Measurements from ENCODE around the gene RND3. TPM values are rescaled to one million over a fixed set of nuclear protein-coding genes. Genes with fewer than 3 reads are reported as not detected.

Gene RND3
- not detected in 2 replicates for total RNA-seq (2014; rRNA removed; shearing (Covaris generic); ENCODE audit: low replicate concordance)

GRCh38 chr2:150487537-150488429 lies at the start of gene RND3:
TSS of gene RND3 (minus strand) at chr2:150487667. CDS start at chr2:150487417, 250 bp downstream.
- no peak within 1 kb of the TSS for H3K4me3 ChIP-seq (ENCODE audit: low read length)
- no peaks in the 10 kb centered on the region for H4K20me1 ChIP-seq (ENCODE audit: insufficient read depth, low read depth, low read length)
- H3K4me2 ChIP-seq (ENCODE audit: low read depth, low read length, poor library complexity, severe bottlenecking), result no peak within 1 kb of the TSS
- no peaks in the 10 kb centered on the region for H3K36me3 ChIP-seq (ENCODE audit: insufficient read depth, low read length)
- peak; percentile 45 for DNase-seq
- no peak within 1 kb of the TSS for H3K27ac ChIP-seq (ENCODE audit: low read length)
- no peaks in the 10 kb centered on the region for H3K4me1 ChIP-seq (ENCODE audit: low read length)
- no peak within 1 kb of the TSS for H3K9ac ChIP-seq (ENCODE audit: low read length)
- H3K79me2 ChIP-seq (ENCODE audit: low read length), result no peaks in the 10 kb centered on the region
- no peaks in the 10 kb centered on the region for H3K9me2 ChIP-seq (replicated peaks; ENCODE audit: insufficient read depth, low read length)
- no peak within 1 kb of the TSS for H2AFZ ChIP-seq (ENCODE audit: low read length)
- H3K27me3 ChIP-seq (ENCODE audit: low read length), result no peaks in the 10 kb centered on the region
- no peaks in the 10 kb centered on the region; the same call in 1 of the 2 replicates for H3K9me3 ChIP-seq (ENCODE audit: low read length)

GRCh38 chr2:150535176-150535575 lies 47.7 kb upstream of the RND3 start:
- Histone ChIP-seq H3K9me2 (replicated peaks; ENCODE audit: insufficient read depth, low read length) (no peaks in the 10 kb centered on the region), H3K9me3 (ENCODE audit: low read length) (peaks cover 2% of the 10 kb centered on the region; the same call in 1 of the 2 replicates), H3K4me3 (ENCODE audit: low read length) (no peak overlapping the region), H2AFZ (ENCODE audit: low read length) (no peak overlapping the region), H3K36me3 (ENCODE audit: insufficient read depth, low read length) (no peaks in the 10 kb centered on the region), H3K9ac (ENCODE audit: low read length) (no peak overlapping the region), H3K27me3 (ENCODE audit: low read length) (no peaks in the 10 kb centered on the region), H3K4me1 (ENCODE audit: low read length) (no peaks in the 10 kb centered on the region), H3K4me2 (ENCODE audit: low read depth, low read length, poor library complexity, severe bottlenecking) (no peak overlapping the region), H4K20me1 (ENCODE audit: insufficient read depth, low read depth, low read length) (no peaks in the 10 kb centered on the region), H3K79me2 (ENCODE audit: low read length) (no peaks in the 10 kb centered on the region), H3K27ac (ENCODE audit: low read length) (no peak overlapping the region)
- no peak for DNase-seq

GRCh38 chr2:150532879-150533278 lies 45.4 kb upstream of the RND3 start:
- H4K20me1 ChIP-seq (ENCODE audit: insufficient read depth, low read depth, low read length), result no peaks in the 10 kb centered on the region
- no peak overlapping the region for H3K9ac ChIP-seq (ENCODE audit: low read length)

GRCh38 chr2:150532020-150532419 lies 44.6 kb upstream of the RND3 start:
- H3K4me3 ChIP-seq (ENCODE audit: low read length), result no peak overlapping the region
- H3K36me3 ChIP-seq (ENCODE audit: insufficient read depth, low read length), result no peaks in the 10 kb centered on the region
- H3K9ac ChIP-seq (ENCODE audit: low read length), result no peak overlapping the region
- no peak for DNase-seq
- no peaks in the 10 kb centered on the region for H3K9me2 ChIP-seq (replicated peaks; ENCODE audit: insufficient read depth, low read length)
- H2AFZ ChIP-seq (ENCODE audit: low read length), result no peak overlapping the region
- no peaks in the 10 kb centered on the region for H3K79me2 ChIP-seq (ENCODE audit: low read length)
- no peaks in the 10 kb centered on the region for H3K4me1 ChIP-seq (ENCODE audit: low read length)
- H3K9me3 ChIP-seq (ENCODE audit: low read length), result peaks cover 2% of the 10 kb centered on the region
- no peak overlapping the region for H3K4me2 ChIP-seq (ENCODE audit: low read depth, low read length, poor library complexity, severe bottlenecking)
- no peaks in the 10 kb centered on the region for H4K20me1 ChIP-seq (ENCODE audit: insufficient read depth, low read depth, low read length)
- H3K27ac ChIP-seq (ENCODE audit: low read length), result no peak overlapping the region
- H3K27me3 ChIP-seq (ENCODE audit: low read length), result no peaks in the 10 kb centered on the region

More at GRCh38 chr2:150532879-150533278, 45.4 kb upstream of the RND3 start:
- Histone ChIP-seq H3K4me1 (ENCODE audit: low read length) (no peaks in the 10 kb centered on the region), H3K36me3 (ENCODE audit: insufficient read depth, low read length) (no peaks in the 10 kb centered on the region), H3K79me2 (ENCODE audit: low read length) (no peaks in the 10 kb centered on the region), H3K27me3 (ENCODE audit: low read length) (no peaks in the 10 kb centered on the region), H3K9me3 (ENCODE audit: low read length) (peaks cover 2% of the 10 kb centered on the region), H3K4me3 (ENCODE audit: low read length) (no peak overlapping the region), H2AFZ (ENCODE audit: low read length) (no peak overlapping the region), H3K4me2 (ENCODE audit: low read depth, low read length, poor library complexity, severe bottlenecking) (no peak overlapping the region), H3K9me2 (replicated peaks; ENCODE audit: insufficient read depth, low read length) (no peaks in the 10 kb centered on the region), H3K27ac (ENCODE audit: low read length) (no peak overlapping the region)
- no peak for DNase-seq

GRCh38 chr2:150531591-150531990 lies 44.1 kb upstream of the RND3 start:
- Histone ChIP-seq H3K27ac (ENCODE audit: low read length) (no peak overlapping the region), H3K9me3 (ENCODE audit: low read length) (peaks cover 2% of the 10 kb centered on the region), H3K36me3 (ENCODE audit: insufficient read depth, low read length) (no peaks in the 10 kb centered on the region), H3K9me2 (replicated peaks; ENCODE audit: insufficient read depth, low read length) (no peaks in the 10 kb centered on the region), H3K4me3 (ENCODE audit: low read length) (no peak overlapping the region), H3K4me1 (ENCODE audit: low read length) (no peaks in the 10 kb centered on the region), H3K27me3 (ENCODE audit: low read length) (no peaks in the 10 kb centered on the region), H3K4me2 (ENCODE audit: low read depth, low read length, poor library complexity, severe bottlenecking) (no peak overlapping the region), H2AFZ (ENCODE audit: low read length) (no peak overlapping the region), H3K79me2 (ENCODE audit: low read length) (no peaks in the 10 kb centered on the region), H3K9ac (ENCODE audit: low read length) (no peak overlapping the region), H4K20me1 (ENCODE audit: insufficient read depth, low read depth, low read length) (no peaks in the 10 kb centered on the region)
- no peak for DNase-seq

GRCh38 chr2:150530168-150530567 lies 42.7 kb upstream of the RND3 start:
- no peaks in the 10 kb centered on the region for H3K36me3 ChIP-seq (ENCODE audit: insufficient read depth, low read length)
- H3K4me1 ChIP-seq (ENCODE audit: low read length), result no peaks in the 10 kb centered on the region
- no peaks in the 10 kb centered on the region for H3K27me3 ChIP-seq (ENCODE audit: low read length)
- no peak overlapping the region for H3K4me3 ChIP-seq (ENCODE audit: low read length)
- no peak overlapping the region for H3K27ac ChIP-seq (ENCODE audit: low read length)
- no peak overlapping the region for H2AFZ ChIP-seq (ENCODE audit: low read length)
- no peaks in the 10 kb centered on the region for H4K20me1 ChIP-seq (ENCODE audit: insufficient read depth, low read depth, low read length)
- H3K9me2 ChIP-seq (replicated peaks; ENCODE audit: insufficient read depth, low read length), result no peaks in the 10 kb centered on the region
- no peaks in the 10 kb centered on the region; the same call in 1 of the 2 replicates for H3K9me3 ChIP-seq (ENCODE audit: low read length)
- no peaks in the 10 kb centered on the region for H3K79me2 ChIP-seq (ENCODE audit: low read length)
- DNase-seq, result no peak
- no peak overlapping the region for H3K9ac ChIP-seq (ENCODE audit: low read length)
- no peak overlapping the region for H3K4me2 ChIP-seq (ENCODE audit: low read depth, low read length, poor library complexity, severe bottlenecking)

GRCh38 chr2:150528861-150529801 lies 41.7 kb upstream of the RND3 start:
- Histone ChIP-seq H3K4me2 (ENCODE audit: low read depth, low read length, poor library complexity, severe bottlenecking) (no peak overlapping the region), H3K27ac (ENCODE audit: low read length) (no peak overlapping the region), H3K4me1 (ENCODE audit: low read length) (no peaks in the 10 kb centered on the region)

GRCh38 chr2:150526827-150527226 lies 39.4 kb upstream of the RND3 start:
- Histone ChIP-seq H3K27ac (ENCODE audit: low read length) (no peak overlapping the region), H3K27me3 (ENCODE audit: low read length) (no peaks in the 10 kb centered on the region), H2AFZ (ENCODE audit: low read length) (no peak overlapping the region)

More at GRCh38 chr2:150528861-150529801, 41.7 kb upstream of the RND3 start:
- Histone ChIP-seq H3K9me2 (replicated peaks; ENCODE audit: insufficient read depth, low read length) (no peaks in the 10 kb centered on the region), H3K4me3 (ENCODE audit: low read length) (no peak overlapping the region), H4K20me1 (ENCODE audit: insufficient read depth, low read depth, low read length) (no peaks in the 10 kb centered on the region), H3K9ac (ENCODE audit: low read length) (no peak overlapping the region), H3K9me3 (ENCODE audit: low read length) (no peaks in the 10 kb centered on the region; the same call in 1 of the 2 replicates), H3K79me2 (ENCODE audit: low read length) (no peaks in the 10 kb centered on the region), H3K36me3 (ENCODE audit: insufficient read depth, low read length) (no peaks in the 10 kb centered on the region), H3K27me3 (ENCODE audit: low read length) (no peaks in the 10 kb centered on the region), H2AFZ (ENCODE audit: low read length) (no peak overlapping the region)
- no peak for DNase-seq

More at GRCh38 chr2:150526827-150527226, 39.4 kb upstream of the RND3 start:
- no peak for DNase-seq
- no peaks in the 10 kb centered on the region for H3K36me3 ChIP-seq (ENCODE audit: insufficient read depth, low read length)
- H3K4me2 ChIP-seq (ENCODE audit: low read depth, low read length, poor library complexity, severe bottlenecking), result no peak overlapping the region
- H3K9ac ChIP-seq (ENCODE audit: low read length), result no peak overlapping the region
- H3K4me1 ChIP-seq (ENCODE audit: low read length), result no peaks in the 10 kb centered on the region
- no peak overlapping the region for H3K4me3 ChIP-seq (ENCODE audit: low read length)
- H3K9me3 ChIP-seq (ENCODE audit: low read length), result no peaks in the 10 kb centered on the region; the same call in 1 of the 2 replicates
- H3K79me2 ChIP-seq (ENCODE audit: low read length), result no peaks in the 10 kb centered on the region
- H3K9me2 ChIP-seq (replicated peaks; ENCODE audit: insufficient read depth, low read length), result no peaks in the 10 kb centered on the region
- H4K20me1 ChIP-seq (ENCODE audit: insufficient read depth, low read depth, low read length), result no peaks in the 10 kb centered on the region
